Measurements from ENCODE around the gene EMC10. TPM values are rescaled to one million over a fixed set of nuclear protein-coding genes. Genes with fewer than 3 reads are reported as not detected.

Gene EMC10
- total and polyA plus RNA-seq, 2 donors (not counting 3 experiments of a cell fraction or from before 2014, with no cell fraction given): 106 to 111 TPM

DNA sequence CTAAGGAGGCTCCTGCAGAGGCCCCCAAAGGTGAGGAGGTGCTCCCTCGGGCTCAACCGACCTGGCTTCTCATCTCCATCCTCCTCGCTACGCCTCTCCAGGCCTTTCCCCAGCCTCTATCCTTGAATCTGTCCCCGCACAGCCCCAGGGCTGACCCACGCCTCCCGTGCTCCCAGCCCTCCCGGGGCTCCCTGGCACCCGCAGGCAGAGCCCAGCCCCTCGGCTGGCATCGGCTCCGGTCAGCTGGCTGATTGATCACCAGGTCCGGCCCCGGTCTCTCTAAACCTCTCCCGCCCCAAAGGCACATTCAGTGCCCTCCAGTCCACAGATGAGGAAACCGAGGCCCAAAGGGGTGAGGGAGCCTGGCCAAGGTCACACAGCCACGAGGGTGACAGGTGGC, 41.1 kb upstream of the EMC10 start:
- Histone ChIP-seq H3K27me3 (ENCODE audit: control insufficient read depth in 2 of 2, insufficient read depth in 2 of 2, low read length in 2 of 2) (peaks cover 4 to 8% of the 10 kb centered on the region in 2 experiments), H3K9me3 (replicated peaks; ENCODE audit: control insufficient read depth, insufficient read depth, low read length) (no peaks in the 10 kb centered on the region), H3K4me2 (ENCODE audit: insufficient read depth, low read length) (no peak overlapping the region), H2AFZ (ENCODE audit: low read depth, low read length) (no peak overlapping the region), H3K4me3 (replicated peaks in 1 of 3; ENCODE audit: insufficient read depth in 1 of 3, low read depth in 1 of 3, low read length in 3 of 3) (no peak overlapping the region), H3K36me3 (ENCODE audit: control insufficient read depth in 2 of 2, extremely low read depth in 1 of 2, insufficient read depth in 2 of 2, low read length in 2 of 2) (no peaks in the 10 kb centered on the region), H3K9me1 (replicated peaks; ENCODE audit: control insufficient read depth, extremely low read depth, insufficient read depth, low read length) (no peaks in the 10 kb centered on the region), H4K20me1 (replicated peaks; ENCODE audit: control insufficient read depth, extremely low read depth, insufficient read depth, low read length) (no peaks in the 10 kb centered on the region), H3K27ac (ENCODE audit: insufficient read depth, low read depth, low read length) (no peak overlapping the region), H3K79me2 (ENCODE audit: control insufficient read depth, insufficient read depth, low read length) (no peaks in the 10 kb centered on the region), H3K9ac (replicated peaks; ENCODE audit: extremely low read depth, insufficient read depth, low read length) (no peak overlapping the region), H3K4me1 (ENCODE audit: control insufficient read depth, extremely low read depth, insufficient read depth, low read length) (peaks cover 6% of the 10 kb centered on the region)
- BruUV-seq (replicated peaks): no TSS peak
- DNase-seq (ENCODE audit: low read depth, low spot score) (no peak), FAIRE-seq (no peak)
- CTCF ChIA-PET: interaction anchor here (1.0 kb wide), 1 partner anchor 25 kb away, joined by 3 read pairs; no protein-coding TSS in a partner anchor
- intact Hi-C loops (cut with micrococcal nuclease): no loop called here
- dilution Hi-C loops (cut with MboI; ENCODE audit: extremely low pct_ligation_motif_present, low sequenced_read_pairs): no loop called here
- POLR2A ChIA-PET: no interaction called here
- TF ChIP-seq POLR2AphosphoS5 (IDR thresholded peaks at IDR 0.05; ENCODE audit: insufficient read depth, low read depth, low read length) (no peak), MYC (IDR thresholded peaks at IDR 0.05; ENCODE audit: low read depth, low read length) (no peak), POLR2A (IDR thresholded peaks at IDR 0.05; ENCODE audit: low read depth, low read length) (no peak), JUN (IDR thresholded peaks at IDR 0.05; ENCODE audit: borderline replicate concordance, insufficient read depth, insufficient read length, low read depth) (no peak), GATA2 (IDR thresholded peaks at IDR 0.05; ENCODE audit: insufficient read depth, insufficient read length, low read depth, low read length) (no peak), FOS (IDR thresholded peaks at IDR 0.05; ENCODE audit: borderline replicate concordance, insufficient read depth, low read length) (no peak)
- TF ChIP-seq, protein P1, sequence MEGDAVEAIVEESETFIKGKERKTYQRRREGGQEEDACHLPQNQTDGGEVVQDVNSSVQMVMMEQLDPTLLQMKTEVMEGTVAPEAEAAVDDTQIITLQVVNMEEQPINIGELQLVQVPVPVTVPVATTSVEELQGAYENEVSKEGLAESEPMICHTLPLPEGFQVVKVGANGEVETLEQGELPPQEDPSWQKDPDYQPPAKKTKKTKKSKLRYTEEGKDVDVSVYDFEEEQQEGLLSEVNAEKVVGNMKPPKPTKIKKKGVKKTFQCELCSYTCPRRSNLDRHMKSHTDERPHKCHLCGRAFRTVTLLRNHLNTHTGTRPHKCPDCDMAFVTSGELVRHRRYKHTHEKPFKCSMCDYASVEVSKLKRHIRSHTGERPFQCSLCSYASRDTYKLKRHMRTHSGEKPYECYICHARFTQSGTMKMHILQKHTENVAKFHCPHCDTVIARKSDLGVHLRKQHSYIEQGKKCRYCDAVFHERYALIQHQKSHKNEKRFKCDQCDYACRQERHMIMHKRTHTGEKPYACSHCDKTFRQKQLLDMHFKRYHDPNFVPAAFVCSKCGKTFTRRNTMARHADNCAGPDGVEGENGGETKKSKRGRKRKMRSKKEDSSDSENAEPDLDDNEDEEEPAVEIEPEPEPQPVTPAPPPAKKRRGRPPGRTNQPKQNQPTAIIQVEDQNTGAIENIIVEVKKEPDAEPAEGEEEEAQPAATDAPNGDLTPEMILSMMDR (IDR thresholded peaks at IDR 0.05; ENCODE audit: extremely low read depth in 1 of 2, insufficient read depth in 1 of 2, low read depth in 1 of 2, low read length in 2 of 2): no peak
- TF ChIP-seq, protein P2, sequence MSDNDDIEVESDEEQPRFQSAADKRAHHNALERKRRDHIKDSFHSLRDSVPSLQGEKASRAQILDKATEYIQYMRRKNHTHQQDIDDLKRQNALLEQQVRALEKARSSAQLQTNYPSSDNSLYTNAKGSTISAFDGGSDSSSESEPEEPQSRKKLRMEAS (IDR thresholded peaks at IDR 0.05; ENCODE audit: insufficient read depth, insufficient read length): no peak
